ENCODE data around the gene ZNF28. TPM values are rescaled to one million over a fixed set of nuclear protein-coding genes. Genes with fewer than 3 reads are reported as not detected.

The ZNF28 gene
- total RNA-seq, 1 donor from 2014 or later: 16.6 TPM

GRCh38 chr19:52749780-52750179, 71.7 kb downstream of the ZNF28 start:
- Mint-ChIP-seq H3K27me3 (ENCODE audit: unreplicated experiment) (no peaks in the 10 kb centered on the region), H3K4me3 (ENCODE audit: unreplicated experiment) (no peak overlapping the region), H3K4me1 (ENCODE audit: unreplicated experiment) (no peaks in the 10 kb centered on the region)

GRCh38 chr19:52748336-52748950, 73.0 kb downstream of the ZNF28 start:
- H3K4me3 Mint-ChIP-seq (ENCODE audit: unreplicated experiment): no peak overlapping the region
- no peaks in the 10 kb centered on the region for H3K27me3 Mint-ChIP-seq (ENCODE audit: unreplicated experiment)
- H3K27ac Mint-ChIP-seq (ENCODE audit: unreplicated experiment): no peak overlapping the region
- DNase-seq (ENCODE audit: extremely low spot score, unreplicated experiment): no peak
- peak; percentile 63 for TF ChIP-seq CTCF (IDR thresholded peaks at IDR 0.05)
- H3K9me3 Mint-ChIP-seq (ENCODE audit: unreplicated experiment): peaks cover 4% of the 10 kb centered on the region
- H3K4me1 Mint-ChIP-seq (ENCODE audit: unreplicated experiment): no peaks in the 10 kb centered on the region
- no peaks in the 10 kb centered on the region for H3K36me3 Mint-ChIP-seq (ENCODE audit: unreplicated experiment)

More at GRCh38 chr19:52749780-52750179, 71.7 kb downstream of the ZNF28 start:
- no peak for DNase-seq (ENCODE audit: extremely low spot score, unreplicated experiment)
- Mint-ChIP-seq H3K27ac (ENCODE audit: unreplicated experiment) (no peak overlapping the region), H3K9me3 (ENCODE audit: unreplicated experiment) (no peaks in the 10 kb centered on the region), H3K36me3 (ENCODE audit: unreplicated experiment) (no peaks in the 10 kb centered on the region)
- TF ChIP-seq CTCF (IDR thresholded peaks at IDR 0.05): no peak

Other genes with a start within 250 kb of the ZNF28 start
- gene ZNF83, start 183.3 kb downstream of the ZNF28 start, total RNA-seq: 55.6 and 58.1 TPM in 2 replicates
- gene ZNF611, start 86.6 kb downstream of the ZNF28 start, total RNA-seq: 16.1 and 20.7 TPM in 2 replicates
- gene ZNF600, start 34.8 kb downstream of the ZNF28 start, total RNA-seq: 10.2 and 10.8 TPM in 2 replicates
- 16.0 and 16.9 TPM in 2 replicates for gene ZNF468, start 36.0 kb upstream of the ZNF28 start, total RNA-seq
- 18.7 and 20.1 TPM in 2 replicates for gene ZNF320, start 76.0 kb upstream of the ZNF28 start, total RNA-seq
- gene ZNF888, start 101.8 kb upstream of the ZNF28 start, total RNA-seq: 3.2 and 4.0 TPM in 2 replicates
- 9.0 and 10.6 TPM in 2 replicates for gene ZNF816, start 141.2 kb upstream of the ZNF28 start, total RNA-seq
- not detected in 2 replicates for gene ERVV-1, start 192.3 kb upstream of the ZNF28 start, total RNA-seq
- not detected in 2 replicates for gene ERVV-2, start 223.1 kb upstream of the ZNF28 start, total RNA-seq